Tibial nerve (tissue), 4 donors: Measurements from ENCODE around the gene SRSF4.

ENCODE experiments used
- CTCF ChIP-seq, 5 experiments: fragments of 200-600 bp in 3 of 5; fragments of 450-650 bp in 2 of 5; sonication (generic) in 3 of 5; IDR thresholded peaks; one replicate each; pipeline ENCODE4 v1.5.1; 2016 to 2019; ENCODE audit warnings: antibody characterized with exemption in 5 of 5, mild to moderate bottlenecking in 3 of 5, moderate library complexity in 2 of 5
- EP300 ChIP-seq, 2 donors: sonication (generic); formaldehyde crosslinking; IDR thresholded peaks; one replicate each; pipeline ENCODE4 v1.6.1; 2017; ENCODE audit warnings: antibody characterized with exemption in 2 of 2, mild to moderate bottlenecking in 1 of 2
- POLR2A ChIP-seq, 2 donors: fragments of 450-650 bp; IDR thresholded peaks; one replicate each; pipeline ENCODE4 v1.6.1; 2017; ENCODE audit warnings: antibody characterized with exemption in 2 of 2, mild to moderate bottlenecking in 2 of 2, moderate library complexity in 2 of 2

GRCh38 chr1:29181413-29182225 is at the start of gene SRSF4:
- TF ChIP-seq CTCF (IDR thresholded peaks at IDR 0.05) (peak; percentile 75 to 94 (median 88)), EP300 (IDR thresholded peaks at IDR 0.05) (peak; percentile 70 to 87), POLR2A (IDR thresholded peaks at IDR 0.05) (peak; percentile 72 to 94)
